ENCODE results near the gene SP3. TPM values are rescaled to one million over a fixed set of nuclear protein-coding genes. Genes with fewer than 3 reads are reported as not detected.

The SP3 gene
- total RNA-seq, 2 donors from 2014 or later, result 145 to 166 TPM

- no peak overlapping the region for H3K4me3 ChIP-seq
- intact Hi-C loops (cut with DNase I), result no loop called here
- H3K9me3 ChIP-seq, result no peaks in the 10 kb centered on the region
- peaks cover 10% of the 10 kb centered on the region for H3K4me1 ChIP-seq (replicated peaks)
- no peaks in the 10 kb centered on the region for H3K27me3 ChIP-seq (replicated peaks; ENCODE audit: insufficient read depth)
- no peaks in the 10 kb centered on the region for H3K36me3 ChIP-seq
- no peak overlapping the region for H3K27ac ChIP-seq
- WGBS, result 25% methylated on average over 2 of the region's 2 CpGs
- no peak for DNase-seq (ENCODE audit: low spot score)
- TF ChIP-seq POLR2AphosphoS5 (IDR thresholded peaks at IDR 0.05) (no peak), CTCF (IDR thresholded peaks at IDR 0.05) (no peak), POLR2A (IDR thresholded peaks at IDR 0.05) (no peak)
Observed at GRCh38 chr2:173957517-173957916, 7.7 kb downstream of the SP3 start.

DNA sequence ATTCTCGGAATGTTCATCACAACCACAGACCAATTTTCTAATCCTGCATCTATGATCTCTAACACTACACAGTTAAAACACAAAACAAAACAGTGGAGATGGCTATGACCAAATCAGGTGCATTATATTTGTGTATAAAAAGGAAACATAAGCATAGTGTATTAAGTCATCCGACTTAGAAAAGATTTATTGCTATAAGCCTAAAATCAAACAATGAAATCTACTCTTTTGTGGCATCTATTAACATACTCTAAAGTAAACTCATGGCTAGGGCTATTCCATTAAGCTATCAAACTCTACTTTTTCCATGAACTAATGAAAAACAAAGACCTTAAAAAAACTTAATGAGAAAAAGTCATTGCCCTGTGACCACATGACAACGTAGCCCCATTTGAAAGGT, 8.7 kb downstream of the SP3 start:
- WGBS, result 35% methylated on average over 3 of the region's 3 CpGs
- no peak for TF ChIP-seq POLR2AphosphoS5 (IDR thresholded peaks at IDR 0.05)
- no peak for TF ChIP-seq POLR2A (IDR thresholded peaks at IDR 0.05)
- TF ChIP-seq CTCF (IDR thresholded peaks at IDR 0.05), result no peak
- Histone ChIP-seq H3K4me3 (no peak overlapping the region), H3K27me3 (replicated peaks; ENCODE audit: insufficient read depth) (no peaks in the 10 kb centered on the region), H3K27ac (no peak overlapping the region), H3K9me3 (no peaks in the 10 kb centered on the region), H3K4me1 (replicated peaks) (peaks cover 10% of the 10 kb centered on the region), H3K36me3 (no peaks in the 10 kb centered on the region)
- intact Hi-C loops (cut with DNase I), result no loop called here
- no peak for DNase-seq (ENCODE audit: low spot score)

GRCh38 chr2:173955867-173956266, 9.3 kb downstream of the SP3 start:
- no peak for DNase-seq (ENCODE audit: low spot score)
- intact Hi-C loops (cut with DNase I), result no loop called here
- Histone ChIP-seq H3K9me3 (no peaks in the 10 kb centered on the region), H3K27ac (no peak overlapping the region), H3K27me3 (replicated peaks; ENCODE audit: insufficient read depth) (no peaks in the 10 kb centered on the region), H3K4me1 (replicated peaks) (peaks cover 8% of the 10 kb centered on the region), H3K4me3 (no peak overlapping the region), H3K36me3 (no peaks in the 10 kb centered on the region)
- no peak for TF ChIP-seq POLR2AphosphoS5 (IDR thresholded peaks at IDR 0.05)
- no peak for TF ChIP-seq CTCF (IDR thresholded peaks at IDR 0.05)
- no peak for TF ChIP-seq POLR2A (IDR thresholded peaks at IDR 0.05)
- WGBS, result 44% methylated on average over 2 of the region's 2 CpGs

- Histone ChIP-seq H3K4me3 (no peak overlapping the region), H3K27ac (no peak overlapping the region), H3K9me3 (no peaks in the 10 kb centered on the region), H3K4me1 (replicated peaks) (peaks cover 5% of the 10 kb centered on the region), H3K27me3 (replicated peaks; ENCODE audit: insufficient read depth) (no peaks in the 10 kb centered on the region), H3K36me3 (no peaks in the 10 kb centered on the region)
- intact Hi-C loops (cut with DNase I), result no loop called here
- DNase-seq (ENCODE audit: low spot score), result no peak
- TF ChIP-seq CTCF (IDR thresholded peaks at IDR 0.05) (no peak), POLR2A (IDR thresholded peaks at IDR 0.05) (no peak), POLR2AphosphoS5 (IDR thresholded peaks at IDR 0.05) (no peak)
- 68% methylated on average over 4 of the region's 4 CpGs for WGBS
Observed at GRCh38 chr2:173955004-173955403, 10.2 kb downstream of the SP3 start.

DNA sequence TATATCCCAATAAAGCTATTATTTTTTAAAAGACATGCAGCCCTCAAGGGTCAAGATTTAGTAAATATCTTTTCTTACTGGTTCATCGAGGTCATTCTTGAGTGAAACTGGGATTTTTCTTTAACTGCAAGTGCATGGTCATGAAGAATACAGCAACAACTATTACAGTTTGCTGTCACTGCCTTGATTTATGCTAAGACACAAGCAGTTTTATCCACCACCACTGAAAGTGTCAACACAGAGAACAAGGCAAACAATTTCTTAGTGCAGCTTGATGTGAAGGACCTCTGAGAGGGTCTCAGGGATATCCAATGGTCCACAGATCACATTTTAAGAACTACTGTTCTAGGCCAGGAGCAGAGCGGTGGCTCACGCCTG, 12.1 kb downstream of the SP3 start:
- 95% methylated on average over 3 of the region's 3 CpGs for WGBS
- Histone ChIP-seq H3K9me3 (no peaks in the 10 kb centered on the region), H3K4me1 (replicated peaks) (peaks cover 5% of the 10 kb centered on the region), H3K4me3 (no peak overlapping the region), H3K36me3 (no peaks in the 10 kb centered on the region), H3K27me3 (replicated peaks; ENCODE audit: insufficient read depth) (no peaks in the 10 kb centered on the region), H3K27ac (no peak overlapping the region)
- DNase-seq (ENCODE audit: low spot score), result no peak
- intact Hi-C loops (cut with DNase I), result no loop called here
- TF ChIP-seq POLR2AphosphoS5 (IDR thresholded peaks at IDR 0.05) (no peak), CTCF (IDR thresholded peaks at IDR 0.05) (no peak), POLR2A (IDR thresholded peaks at IDR 0.05) (no peak)

Data from prostate gland (tissue), 2 donors.